GM19193 (cell line): ENCODE data around the gene SPATA1.

ENCODE experiments used
- POLR2A ChIP-seq: IDR thresholded peaks from 4 replicates; pipeline ENCODE4 v1.6.1; 2011; ENCODE audit not compliant: insufficient read depth, insufficient read length; ENCODE audit errors: extremely low read depth

SPATA1 gene

GRCh38 chr1:84570436-84571149 is 64.4 kb downstream of the SPATA1 start:
- TF ChIP-seq POLR2A, result no peak

- no peak for TF ChIP-seq POLR2A
These were observed 65.0 kb downstream of the SPATA1 start for GRCh38 chr1:84571150-84571535.

- no peak for TF ChIP-seq POLR2A
These were observed 67.3 kb downstream of the SPATA1 start for GRCh38 chr1:84573481-84573966.

GRCh38 chr1:84573967-84574842 is 68.0 kb downstream of the SPATA1 start, which contains the start of gene CTBS:
Gene CTBS (minus strand): TSS chr1:84574440. CDS start chr1:84574415, 25 bp downstream.
- TF ChIP-seq POLR2A, result peak; percentile 97

- no peak for TF ChIP-seq POLR2A
These were observed 68.8 kb downstream of the SPATA1 start for GRCh38 chr1:84574936-84575335.

GRCh38 chr1:84581648-84582047 is 75.5 kb downstream of the SPATA1 start:
- no peak for TF ChIP-seq POLR2A

GRCh38 chr1:84582802-84583587 is 76.8 kb downstream of the SPATA1 start:
- no peak for TF ChIP-seq POLR2A

- no peak for TF ChIP-seq POLR2A
These were observed 77.5 kb downstream of the SPATA1 start for GRCh38 chr1:84583648-84584047.

- TF ChIP-seq POLR2A, result no peak
These were observed 77.9 kb downstream of the SPATA1 start for GRCh38 chr1:84584126-84584525.

- no peak for TF ChIP-seq POLR2A
These were observed 79.6 kb downstream of the SPATA1 start for GRCh38 chr1:84585803-84586202.

- no peak for TF ChIP-seq POLR2A
These were observed 80.9 kb downstream of the SPATA1 start for GRCh38 chr1:84587099-84587498.

- TF ChIP-seq POLR2A, result no peak
These were observed 90.8 kb downstream of the SPATA1 start for GRCh38 chr1:84597011-84597410.

GRCh38 chr1:84598418-84598817 is 92.2 kb downstream of the SPATA1 start:
- no peak for TF ChIP-seq POLR2A

GRCh38 chr1:84598846-84599741 is 92.9 kb downstream of the SPATA1 start:
- TF ChIP-seq POLR2A, result no peak
